HG03439 (cell line): ENCODE measurements around the gene BTBD2.

Source experiments
- ATAC-seq: cut with Tn5 transposase; IDR thresholded peaks from one replicate; pipeline ENCODE4 v1.9.1; 2021; ENCODE audit warnings: mild to moderate bottlenecking, moderate library complexity; ENCODE audit not compliant: unreplicated experiment

The BTBD2 gene

DNA sequence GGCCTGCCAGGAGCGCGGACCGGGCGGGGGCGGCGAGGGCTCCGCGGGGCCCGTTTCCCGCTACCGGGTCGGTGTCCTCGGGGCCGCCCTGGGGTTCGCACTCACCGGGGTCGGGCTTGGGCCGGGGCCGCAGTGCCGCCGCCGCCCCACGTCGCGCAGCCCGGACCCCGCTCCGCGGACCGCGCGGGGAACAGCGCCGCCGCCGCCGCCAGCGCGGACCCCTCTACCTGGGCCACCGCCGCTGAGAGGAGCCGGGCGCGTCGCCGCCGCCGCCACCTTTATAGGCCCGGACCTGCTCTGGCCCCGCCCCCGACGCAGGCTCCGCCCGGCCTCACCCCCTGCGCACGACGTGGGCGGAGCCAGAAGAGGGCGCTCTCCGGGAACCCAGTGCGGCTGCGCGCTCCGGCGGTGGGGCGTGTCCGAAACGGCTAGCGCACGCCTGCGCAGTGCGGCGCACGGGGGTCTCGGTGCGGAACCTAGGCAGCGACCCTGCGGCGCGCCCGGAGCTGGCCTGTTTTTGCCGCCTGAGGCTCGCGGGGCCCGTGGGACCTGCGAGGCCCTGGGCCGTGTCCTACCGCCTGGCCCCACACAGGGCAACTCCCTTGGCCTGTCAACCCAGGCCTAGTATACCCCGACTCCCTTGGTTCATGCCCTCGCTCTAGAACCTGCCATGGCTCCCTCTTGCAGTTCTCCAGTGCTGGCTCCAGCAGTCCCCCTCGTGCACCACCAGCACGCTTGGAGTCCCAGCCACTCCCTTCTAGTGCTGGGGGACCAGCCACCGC is 35.7 kb upstream of the BTBD2 start, which contains the start of gene MKNK2:
Gene MKNK2 (minus strand): TSS at position 254 of the 782 bp plus-strand sequence. CDS start 393 bp downstream, outside the sequence.
- peak; percentile 57 for ATAC-seq

DNA sequence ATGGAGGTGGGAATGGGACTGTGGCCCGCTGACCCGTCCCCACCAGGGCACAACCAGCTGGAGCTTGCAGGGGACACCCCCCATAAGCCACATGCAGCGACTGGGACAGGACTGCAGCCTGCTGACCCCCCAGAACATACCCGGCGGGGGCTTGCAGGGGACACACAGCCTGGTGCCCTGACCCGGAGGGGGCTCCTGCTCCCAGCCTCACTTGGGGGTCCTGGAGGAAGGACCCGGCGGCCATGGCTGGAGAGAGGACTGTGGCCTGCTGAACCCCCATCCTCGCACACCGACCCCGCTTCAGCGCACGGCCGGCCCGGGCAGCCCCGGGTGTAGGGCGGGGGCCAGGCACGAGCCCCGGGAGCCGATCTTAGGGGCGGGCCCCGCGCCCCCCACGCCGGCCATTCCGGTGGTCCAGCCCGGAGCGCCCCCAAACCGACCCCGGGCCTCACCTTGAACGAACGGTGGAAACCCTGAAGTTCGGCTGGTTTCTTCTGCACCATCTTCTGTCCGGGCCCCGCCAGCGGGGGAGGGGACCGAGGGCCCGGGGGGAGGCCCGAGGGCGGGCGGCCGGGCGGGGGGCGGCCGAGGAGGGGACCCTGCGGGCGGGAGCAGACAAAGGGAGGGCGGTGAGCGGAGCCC is 35.0 kb upstream of the BTBD2 start:
- ATAC-seq = peak; percentile 12

DNA sequence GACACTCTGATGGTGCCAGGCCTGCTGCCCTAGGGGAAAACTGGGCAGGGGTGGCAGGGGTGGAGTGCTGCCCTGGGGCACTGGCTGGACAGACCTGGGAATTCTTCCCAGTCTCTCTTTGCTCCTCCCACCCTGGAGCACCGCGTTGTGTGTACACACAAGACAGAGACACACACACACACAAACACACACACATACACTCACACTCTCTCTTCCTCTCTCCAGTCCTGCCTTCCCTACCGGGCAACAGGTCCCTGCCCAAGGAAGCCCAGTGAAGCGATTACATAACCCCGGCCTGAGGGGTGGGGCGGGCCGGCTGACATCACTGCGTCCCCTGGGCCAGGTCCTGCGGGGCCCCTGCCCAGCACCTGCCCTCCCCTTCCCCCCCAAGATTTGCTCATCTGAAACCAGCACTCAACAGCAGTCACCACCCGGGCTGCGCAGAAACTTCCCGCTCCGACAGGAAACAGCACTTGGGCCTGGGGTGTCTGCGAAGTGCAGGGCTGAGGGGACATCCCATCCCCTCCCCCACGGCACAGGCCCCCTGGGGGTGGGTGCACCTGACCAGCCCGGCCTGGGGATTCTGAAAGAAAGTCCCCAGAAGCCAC is 34.3 kb upstream of the BTBD2 start:
- ATAC-seq = no peak

DNA sequence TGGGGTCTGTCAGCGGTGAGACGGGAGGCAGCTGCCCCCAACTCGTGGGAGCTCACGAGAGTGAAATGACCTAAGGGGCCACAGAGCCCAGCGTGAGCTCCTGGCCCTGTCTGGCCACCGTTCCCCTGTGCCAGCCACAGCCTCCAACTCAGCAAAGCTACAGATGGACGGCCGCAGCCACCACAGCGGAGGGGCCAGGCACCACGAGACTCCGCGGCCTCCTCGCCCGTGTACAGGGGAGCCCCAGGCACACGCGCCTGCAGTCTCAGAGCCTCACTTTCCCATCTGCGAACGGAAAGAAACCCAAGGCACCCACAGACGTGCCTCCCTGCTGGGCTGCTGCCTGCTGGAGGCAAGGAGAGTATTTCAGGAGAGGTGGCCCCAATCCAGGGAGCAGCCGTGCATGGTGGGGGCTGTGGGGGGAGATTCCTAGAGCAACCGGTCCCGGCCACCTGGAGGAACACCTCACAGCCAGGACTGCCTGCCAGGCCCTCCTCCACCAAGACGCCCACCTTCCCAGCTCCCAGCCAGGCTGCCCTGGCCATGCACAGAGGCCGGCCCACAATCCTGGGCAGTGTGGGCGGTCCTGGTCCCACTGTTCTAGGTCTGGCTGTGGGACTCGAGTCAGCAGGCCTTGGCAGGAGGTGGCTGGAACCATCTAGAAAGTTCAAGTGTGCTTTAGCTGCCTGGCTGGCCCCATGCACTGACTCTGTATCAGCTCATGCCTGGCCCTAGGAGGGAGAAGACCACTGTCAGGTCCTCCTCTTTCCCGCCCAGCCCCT is 33.6 kb upstream of the BTBD2 start:
- no peak for ATAC-seq

DNA sequence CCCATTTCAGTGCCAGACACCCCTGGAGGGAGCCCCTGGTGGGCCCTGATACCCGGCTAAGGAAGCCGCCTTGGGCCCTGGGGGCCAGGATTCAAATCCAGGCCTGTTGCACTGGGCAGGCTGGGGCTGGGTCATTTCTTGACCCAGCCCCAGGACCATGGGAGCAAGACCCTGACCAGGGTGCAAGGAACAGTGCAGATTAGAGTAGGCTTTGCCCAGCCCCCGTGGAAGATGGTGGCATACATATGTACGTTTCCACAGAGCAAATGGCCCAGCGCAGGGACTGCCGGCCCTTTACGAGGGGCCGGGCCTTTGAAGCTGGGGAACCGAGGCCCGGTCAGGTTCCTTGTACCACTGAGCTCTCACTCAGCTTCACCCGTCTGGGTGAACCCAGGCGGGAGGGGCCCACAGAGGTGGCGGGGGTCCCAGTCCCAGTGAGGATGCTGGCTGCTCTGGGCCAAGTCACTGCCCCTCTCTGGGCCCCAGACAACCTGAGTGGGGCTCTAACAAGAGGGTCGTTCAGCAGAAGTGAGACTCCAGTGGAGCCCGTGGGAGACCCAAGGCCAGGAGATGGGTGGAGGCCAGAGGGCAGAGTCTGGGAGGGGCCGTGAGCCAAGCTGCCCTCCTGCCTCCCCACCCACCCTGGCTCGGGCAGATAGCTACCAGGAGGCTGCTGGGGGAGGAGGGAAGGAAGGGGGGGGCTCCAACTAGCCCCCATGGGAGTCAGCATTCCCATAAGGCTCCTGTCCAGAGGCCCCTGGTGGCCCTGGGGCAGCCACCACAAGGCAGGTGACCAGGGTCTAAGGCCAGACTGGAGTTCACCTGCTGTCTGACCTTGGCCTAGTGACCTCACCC is 32.8 kb upstream of the BTBD2 start:
- no peak for ATAC-seq

DNA sequence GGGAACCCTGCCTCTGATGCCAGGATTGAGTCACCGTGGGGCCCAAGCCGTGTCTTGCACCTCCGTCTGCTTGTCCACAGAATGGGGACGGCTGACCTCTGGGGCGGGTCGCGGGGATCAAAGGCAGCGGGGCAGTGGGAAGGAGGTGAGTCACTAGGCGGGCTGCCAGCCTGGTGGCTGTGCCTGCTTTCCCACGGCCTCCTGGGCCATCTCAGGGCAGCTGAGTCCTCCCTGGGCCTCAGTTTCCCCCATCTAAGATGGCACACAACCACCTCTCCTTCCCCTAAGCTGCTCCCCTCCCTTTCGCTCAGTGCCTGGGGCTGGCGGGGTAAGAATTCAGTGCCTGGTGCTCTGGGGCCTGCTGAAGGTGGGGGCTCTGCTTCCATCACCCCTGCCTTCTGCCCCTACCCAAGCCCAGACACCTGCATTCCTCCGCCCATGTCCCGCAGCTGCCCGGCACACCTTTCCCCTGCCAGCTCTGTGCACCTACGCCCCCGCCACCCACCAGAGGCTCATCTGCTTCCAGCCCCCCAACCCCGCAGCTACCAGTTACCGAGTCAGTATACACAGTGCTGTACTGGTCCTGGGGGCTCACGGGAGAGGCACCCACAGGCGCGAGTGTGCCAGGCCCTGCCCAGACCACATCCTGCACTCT is 32.1 kb upstream of the BTBD2 start:
- no peak for ATAC-seq

DNA sequence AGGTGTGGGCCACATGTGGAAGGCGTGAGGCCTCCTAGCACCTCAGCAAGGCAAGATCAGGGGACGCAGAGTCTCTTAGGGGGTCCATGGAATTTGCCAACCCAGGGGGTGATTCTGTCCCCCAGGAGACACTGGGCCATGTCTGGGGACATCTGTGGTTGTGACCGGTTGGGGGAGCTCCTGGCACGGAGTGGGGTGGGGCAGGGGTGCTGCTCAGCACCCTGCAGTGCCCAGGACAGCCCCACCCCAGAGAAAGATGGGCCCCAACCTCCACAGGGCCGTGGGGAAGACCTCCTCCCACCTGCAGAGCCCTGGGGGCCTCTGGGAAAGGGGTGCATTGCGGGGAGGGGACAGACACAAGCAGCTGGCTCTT is 31.5 kb upstream of the BTBD2 start:
- no peak for ATAC-seq

DNA sequence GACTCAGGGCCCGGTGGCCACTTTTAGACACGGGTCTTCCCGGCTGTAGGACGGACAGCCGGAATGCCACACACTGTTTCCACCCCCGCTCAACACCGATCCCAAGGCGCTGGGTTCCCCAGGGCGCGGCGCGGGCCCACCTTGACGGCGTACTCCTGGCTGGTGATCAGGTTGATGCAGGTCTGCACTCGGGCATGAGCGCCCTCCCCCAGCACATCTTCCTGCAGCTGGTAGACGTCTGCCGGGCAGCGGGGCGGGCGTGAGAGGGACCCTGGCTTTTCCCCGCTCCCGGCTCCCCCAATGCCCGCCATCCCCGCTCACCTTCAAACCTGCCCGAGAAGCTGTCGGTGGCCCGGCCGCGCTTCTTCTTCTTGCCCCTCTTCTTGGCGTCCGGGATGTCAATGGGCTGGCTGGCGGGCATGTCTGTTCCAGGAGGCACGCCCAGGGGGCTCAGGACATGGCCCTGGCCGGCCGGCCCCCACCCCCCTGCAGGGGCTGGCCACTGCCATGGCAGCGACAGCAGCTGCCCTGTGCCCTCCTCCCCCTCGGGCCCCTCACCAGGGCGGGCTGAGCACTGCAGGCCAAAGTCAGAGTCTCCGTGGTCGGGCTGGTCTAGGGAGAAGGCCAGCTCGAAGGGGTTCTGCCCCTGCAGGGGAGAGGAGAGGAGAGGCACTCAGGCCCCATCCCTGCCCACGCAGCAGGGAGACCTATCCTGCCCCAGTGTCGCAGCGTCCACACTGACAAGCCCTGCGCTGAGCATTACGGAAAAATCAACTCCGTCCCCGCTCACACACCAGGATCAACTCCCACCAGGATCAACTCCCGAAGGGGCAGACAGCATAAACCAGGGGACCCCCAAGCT is 30.8 kb upstream of the BTBD2 start:
- no peak for ATAC-seq

DNA sequence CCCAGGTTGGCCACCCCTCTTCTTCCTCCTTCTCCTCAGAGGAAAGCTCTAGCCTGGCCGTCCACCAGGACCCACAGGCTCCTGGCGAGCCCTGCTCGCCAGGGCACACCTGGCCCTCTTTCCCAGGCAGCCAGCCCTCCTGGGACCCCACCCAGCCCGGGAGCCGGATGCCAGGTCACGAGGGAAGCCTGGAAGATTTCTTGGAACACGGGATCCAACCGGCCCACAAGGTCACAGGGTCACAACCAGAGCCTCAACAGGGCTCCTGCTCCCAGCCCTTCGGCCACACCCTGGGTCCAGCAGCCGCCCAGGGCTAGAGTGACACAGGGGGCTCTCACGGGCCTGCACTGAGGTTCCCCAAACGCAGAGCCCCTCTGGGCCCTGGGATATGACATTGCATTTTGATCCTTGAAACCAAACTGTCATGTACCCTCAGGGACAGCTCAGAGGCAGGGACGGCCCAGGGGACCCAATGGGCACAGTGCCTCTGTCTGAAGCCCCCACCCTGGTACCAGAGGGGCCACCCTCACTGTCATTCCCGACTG is 30.1 kb upstream of the BTBD2 start:
- ATAC-seq = no peak

DNA sequence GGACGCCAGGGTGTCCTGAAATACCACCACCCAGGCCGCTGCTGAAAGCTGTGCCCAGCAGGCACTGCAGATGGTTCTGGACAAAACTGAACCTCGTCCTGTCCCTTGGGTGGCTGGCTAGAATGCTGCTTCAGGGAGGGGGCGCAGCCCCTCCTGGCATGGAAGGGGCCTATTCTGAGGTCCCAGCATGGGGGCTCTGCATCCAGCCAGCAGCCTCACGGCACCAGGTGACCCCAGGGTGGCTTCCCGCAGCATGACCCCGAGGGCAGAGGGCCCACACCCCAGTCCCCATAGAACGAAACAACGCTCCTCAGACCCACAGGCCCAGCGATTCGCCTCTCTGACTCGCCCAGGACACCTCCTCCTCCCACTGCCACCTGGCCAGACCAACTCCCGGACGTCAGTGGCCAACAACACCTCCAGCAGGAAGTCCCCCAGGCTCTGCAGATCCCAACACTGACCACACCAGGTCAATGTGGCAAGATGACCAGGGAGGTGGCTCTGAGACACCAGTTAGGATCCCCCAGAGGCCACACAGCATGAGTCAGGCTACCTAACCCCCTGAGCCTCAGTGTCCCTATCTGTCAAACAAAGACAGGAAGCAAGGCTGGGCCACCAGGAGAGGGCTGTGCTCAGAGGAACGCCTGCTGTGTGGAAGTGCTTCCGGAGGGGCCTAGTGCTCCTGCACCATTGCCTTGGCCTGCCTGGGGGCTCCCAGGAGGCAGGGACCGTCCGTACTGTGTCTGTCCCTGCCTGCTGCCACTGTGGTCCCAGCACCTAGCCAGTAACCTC is 29.4 kb upstream of the BTBD2 start:
- ATAC-seq = no peak

DNA sequence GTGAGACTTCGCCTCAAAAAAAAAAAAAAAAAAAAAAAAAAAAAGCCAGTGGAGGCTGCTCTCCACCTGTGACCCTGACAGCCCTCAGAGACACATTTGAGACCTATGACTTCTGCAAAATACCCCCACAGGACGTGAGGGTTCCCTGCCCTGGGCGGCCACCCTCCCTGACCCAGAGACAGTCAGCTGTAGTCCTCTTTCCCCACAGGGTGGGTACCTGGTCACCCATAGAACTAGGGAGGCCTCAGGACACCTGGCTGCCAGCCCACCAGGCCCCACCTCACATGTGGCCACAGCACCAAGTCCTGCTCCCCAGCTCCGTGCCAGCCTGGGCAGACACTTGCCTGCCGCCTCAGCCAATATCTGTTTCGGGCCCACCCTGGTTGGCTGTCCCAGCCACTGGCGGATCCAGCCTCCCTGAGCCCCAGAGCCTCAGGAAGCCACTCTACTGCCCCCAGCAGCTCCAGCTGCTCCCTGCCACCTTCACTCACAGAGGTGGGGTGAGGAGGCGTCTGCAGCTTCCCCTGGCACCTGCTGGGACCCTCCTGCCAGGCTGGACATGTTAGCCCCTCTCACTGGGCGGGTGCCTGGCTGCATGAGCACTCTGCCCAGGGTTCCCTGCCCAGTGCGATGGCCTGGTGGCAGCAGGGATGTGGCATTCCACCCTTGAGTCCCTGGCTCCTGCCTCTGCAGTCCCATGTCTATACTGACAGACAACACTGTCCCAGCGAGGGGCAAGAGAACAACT is 28.6 kb upstream of the BTBD2 start:
- ATAC-seq = no peak

DNA sequence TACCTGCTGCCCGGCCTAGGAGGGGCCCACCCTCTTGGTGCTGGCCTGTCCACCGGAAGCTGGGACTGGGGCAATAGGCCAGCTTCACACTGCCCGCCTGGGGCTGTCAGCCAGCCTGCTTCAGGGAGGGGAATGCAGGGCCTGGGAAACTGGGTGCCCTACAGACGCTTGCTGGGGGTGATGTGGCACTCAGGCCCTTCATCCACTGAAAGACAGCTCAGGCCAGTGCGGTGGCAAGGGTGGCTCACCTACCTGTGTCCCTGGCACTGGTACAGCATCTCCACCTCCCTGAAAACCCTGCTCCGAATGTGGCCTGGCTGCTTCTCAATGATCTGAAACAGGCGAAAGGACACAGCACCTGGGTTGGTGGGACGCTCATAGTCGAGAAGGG is 27.7 kb upstream of the BTBD2 start:
- no peak for ATAC-seq

DNA sequence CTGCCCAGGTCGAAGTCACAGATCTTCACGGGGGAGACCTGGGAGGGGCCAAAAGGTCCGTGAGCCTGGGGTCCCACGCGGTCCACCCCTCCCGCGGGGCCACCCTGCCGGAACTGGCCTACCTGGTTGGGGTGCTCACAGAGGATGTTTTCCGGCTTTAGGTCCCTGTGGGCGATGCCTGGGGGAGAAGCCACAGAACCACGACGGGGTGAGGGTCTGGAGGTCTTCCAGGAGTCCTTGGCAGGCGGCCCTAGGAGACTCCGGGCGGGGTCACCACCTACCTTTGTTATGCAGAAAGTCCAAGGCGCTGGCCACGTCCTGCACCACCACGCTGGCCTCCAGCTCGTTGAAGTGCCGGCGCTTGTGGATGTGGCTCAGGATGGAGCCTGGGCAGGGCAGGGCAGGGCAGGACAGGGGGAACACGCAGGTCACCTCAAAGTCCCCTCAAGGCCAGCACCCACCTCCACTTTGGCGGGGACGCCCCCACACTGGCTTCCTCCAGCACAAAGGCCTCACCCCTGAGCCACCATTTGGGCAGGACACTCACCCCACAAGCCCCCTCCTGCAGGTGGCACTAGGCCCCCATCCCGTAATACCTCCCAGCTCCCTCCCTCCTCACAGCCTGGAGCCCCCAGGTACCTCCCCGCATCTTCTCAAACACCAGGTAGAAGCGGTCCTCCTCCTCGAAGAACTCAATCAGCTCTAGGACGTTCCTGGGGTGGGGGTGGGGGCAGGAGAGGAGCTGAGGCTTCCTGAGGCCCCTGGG is 27.2 kb upstream of the BTBD2 start:
- peak; percentile 6 for ATAC-seq

DNA sequence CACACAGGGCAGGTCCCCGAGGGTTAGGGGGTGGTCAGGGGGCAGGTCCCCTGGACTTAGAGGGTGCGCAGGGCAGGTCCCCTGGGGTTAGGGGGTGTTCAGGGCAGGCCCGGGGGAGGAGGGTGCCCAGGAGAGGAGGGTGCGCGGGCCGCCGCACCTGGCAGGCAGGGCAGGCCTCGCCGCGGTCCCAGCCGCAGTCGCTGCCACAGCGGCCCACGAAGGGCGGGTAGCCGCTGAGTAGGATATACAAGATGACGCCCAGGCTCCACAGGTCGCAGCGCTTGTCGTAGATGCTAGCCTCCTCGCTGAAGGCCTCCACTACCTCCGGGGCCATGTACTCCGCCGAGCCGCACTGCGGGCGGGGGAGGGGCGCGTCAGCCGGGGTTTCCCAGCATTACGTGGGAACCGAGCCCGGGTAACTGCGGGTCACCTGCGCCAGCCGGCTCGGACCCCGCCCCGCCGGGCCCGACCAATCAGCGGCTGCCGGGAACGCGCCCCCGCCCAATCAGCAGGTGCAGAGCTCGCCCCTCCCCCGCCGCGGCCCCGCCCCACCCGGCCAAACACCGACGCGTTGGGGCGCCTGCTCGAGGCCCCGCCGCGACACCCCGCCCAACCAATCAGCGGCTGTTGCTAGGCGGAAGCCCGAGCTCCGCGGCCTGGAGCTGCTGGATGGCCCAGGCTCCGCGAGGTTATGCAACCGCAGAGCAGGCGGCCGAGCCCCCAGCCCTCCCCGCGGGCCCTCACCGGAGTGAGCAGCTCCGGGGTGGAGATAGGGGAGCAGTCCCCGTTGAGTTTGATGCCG is 26.4 kb upstream of the BTBD2 start:
- peak; percentile 55 for ATAC-seq

DNA sequence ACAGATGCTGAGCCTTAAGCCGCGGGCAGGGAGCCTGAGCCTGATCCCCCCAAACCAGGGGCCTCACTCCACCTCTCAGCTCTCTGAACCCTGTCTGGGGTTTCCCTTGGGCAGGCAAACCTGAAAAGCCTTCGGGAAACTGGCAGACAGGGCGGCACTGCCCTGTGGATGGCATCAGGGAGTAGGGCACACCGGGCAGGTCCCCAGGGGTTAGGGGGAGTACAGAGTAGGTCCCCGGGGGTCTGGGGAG is 25.8 kb upstream of the BTBD2 start:
- no peak for ATAC-seq
